GM12874 (cell line): ENCODE results near the gene DENND4B.

Source experiments
- TF ChIP-seq, protein P1 (sequence below): IDR thresholded peaks from 2 replicates; pipeline ENCODE4 v1.5.1; 2011; ENCODE audit warnings: low read depth, mild to moderate bottlenecking, control low read depth, low read length, moderate library complexity; ENCODE audit not compliant: insufficient read depth

DENND4B gene

DNA sequence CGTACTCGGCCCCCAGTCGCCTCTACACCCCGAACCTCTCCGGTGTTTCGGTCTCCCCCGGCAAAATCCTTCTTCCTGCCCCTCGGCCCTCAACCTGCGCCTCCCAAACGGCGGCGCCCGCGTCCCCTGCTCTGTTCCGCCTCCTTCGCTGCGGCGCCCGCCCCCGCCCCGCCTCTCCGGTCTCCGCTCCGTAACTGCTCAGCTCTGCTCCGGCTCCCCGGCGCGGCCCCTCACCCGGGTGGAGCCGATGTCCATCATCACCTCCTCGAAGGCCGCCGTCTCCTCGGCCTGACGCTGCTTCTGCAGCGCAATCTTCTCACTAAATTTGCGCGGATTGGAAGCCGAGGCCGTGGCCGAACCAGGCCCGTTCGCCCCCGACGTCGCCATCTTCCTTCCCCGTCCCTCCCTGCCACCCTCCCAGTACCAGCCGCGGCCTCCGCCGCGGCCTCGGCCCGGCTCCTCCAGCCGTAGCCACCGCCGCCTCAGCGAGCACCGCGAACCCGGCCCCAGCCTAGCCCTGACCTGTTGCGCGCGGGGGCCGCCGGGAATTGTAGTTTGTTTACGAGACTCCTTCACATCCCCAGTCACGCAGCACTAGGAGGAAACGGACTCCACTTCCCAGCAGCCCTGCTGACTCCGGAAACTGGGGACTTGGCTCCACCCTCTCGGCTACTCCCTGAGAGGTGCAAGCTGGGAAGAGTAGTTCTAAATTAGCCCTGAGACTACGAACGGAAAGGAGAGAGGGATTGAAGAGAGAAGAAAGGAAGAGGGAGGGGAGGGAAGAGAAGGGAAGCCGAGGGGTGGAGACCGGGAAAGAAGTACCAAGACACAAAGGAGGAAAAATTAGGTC is 11.8 kb upstream of the DENND4B start, which contains the start of gene CRTC2:
Gene CRTC2, minus strand, starts transcription at position 502 of the 850 bp plus-strand sequence. Its CDS starts 115 bp downstream, at position 387.
- TF ChIP-seq, protein P1, sequence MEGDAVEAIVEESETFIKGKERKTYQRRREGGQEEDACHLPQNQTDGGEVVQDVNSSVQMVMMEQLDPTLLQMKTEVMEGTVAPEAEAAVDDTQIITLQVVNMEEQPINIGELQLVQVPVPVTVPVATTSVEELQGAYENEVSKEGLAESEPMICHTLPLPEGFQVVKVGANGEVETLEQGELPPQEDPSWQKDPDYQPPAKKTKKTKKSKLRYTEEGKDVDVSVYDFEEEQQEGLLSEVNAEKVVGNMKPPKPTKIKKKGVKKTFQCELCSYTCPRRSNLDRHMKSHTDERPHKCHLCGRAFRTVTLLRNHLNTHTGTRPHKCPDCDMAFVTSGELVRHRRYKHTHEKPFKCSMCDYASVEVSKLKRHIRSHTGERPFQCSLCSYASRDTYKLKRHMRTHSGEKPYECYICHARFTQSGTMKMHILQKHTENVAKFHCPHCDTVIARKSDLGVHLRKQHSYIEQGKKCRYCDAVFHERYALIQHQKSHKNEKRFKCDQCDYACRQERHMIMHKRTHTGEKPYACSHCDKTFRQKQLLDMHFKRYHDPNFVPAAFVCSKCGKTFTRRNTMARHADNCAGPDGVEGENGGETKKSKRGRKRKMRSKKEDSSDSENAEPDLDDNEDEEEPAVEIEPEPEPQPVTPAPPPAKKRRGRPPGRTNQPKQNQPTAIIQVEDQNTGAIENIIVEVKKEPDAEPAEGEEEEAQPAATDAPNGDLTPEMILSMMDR = no peak

DNA sequence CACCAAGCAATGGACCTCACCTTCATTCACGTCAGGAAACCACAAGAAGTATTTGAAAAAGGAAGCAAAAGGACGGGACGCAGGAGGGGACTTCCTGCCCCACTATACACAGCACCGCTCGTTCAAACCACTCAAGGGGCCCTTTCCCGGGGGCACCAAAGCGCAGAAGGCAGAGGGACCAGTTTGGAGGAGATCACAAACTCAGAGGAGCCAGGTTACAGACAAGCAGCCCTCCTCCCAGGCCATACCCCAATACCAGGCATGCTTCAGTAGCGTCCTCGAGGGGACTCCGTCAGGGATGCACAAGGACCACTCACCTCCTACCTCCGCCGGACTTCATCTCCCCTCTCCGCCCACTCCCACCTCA is 11.2 kb upstream of the DENND4B start:
- TF ChIP-seq, protein P1 = no peak

DNA sequence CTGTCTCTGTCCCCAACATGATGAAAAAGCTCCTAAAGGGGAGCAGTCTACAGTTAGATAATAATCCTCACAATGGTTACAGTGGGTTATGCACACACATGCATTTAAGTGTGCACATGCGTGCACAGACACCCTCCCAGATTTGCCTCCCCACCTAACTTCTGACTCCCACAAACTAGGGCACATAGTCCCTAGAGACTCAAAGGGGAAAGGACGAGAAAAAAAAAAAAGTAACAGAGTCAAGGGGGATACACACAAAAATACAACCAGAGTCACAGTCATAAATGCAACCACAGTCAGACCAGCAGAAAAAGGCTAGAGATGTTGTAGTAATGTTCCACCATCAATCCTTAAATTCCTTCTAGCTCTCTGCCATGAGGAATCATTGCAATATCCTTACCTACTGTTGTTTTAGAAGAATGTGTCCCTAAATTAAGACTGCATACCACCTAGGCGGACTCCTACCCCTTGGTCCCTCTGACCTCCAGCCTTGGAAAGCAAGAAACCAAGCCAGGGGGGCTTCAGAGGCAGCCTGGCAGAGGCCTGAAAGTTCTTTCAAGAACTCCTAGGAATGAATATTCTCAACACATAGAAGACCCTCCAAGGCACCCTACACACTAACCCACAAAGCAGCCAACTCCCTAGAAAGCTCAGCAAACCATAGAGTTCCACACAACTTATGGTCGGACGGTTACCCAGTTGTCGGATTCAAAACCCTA is 10.6 kb upstream of the DENND4B start:
- TF ChIP-seq, protein P1 = no peak

DNA sequence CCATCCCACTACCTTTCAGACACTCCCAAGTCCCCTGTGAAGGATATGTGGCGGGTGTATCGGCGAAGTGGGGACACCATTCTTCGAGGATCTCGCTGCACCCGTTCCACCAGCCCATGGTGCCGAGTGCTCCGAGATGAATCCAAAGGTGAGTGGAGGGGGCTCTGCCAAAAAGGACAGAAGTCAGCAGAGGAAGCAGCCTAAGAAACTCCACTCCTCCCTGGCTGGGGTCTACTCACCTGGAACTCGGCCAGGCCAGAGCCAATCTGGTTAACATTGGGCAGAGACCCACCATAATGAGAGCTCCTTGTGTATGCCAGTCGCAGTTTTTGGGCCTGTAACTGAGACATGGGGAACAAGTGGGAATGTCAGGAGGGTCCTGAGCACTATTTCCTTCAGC is 8.3 kb upstream of the DENND4B start:
- TF ChIP-seq, protein P1 = no peak

DNA sequence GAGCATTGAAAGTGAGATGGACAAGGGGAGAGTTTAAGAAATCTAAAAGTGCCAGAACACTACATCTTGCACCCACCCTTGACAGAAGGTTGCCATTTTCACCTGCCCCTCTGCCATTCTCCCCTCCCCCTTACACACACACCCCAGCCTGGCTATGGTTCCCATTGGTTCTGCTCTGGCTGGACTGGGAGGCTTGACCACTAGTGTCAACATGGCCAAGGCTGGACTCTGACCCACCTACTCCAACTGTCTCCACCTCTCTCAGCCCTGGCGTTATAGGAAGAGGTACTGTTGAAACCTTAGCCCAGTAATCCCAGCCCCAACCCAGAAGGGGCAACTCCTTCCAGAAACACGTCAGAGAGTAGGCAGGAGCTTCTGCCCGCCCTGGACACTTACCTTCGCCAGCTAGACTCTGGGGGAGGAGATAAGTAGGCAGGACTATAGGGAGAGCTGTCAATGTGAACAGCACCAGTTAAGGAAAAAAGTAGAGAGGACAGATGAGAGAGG is 7.4 kb upstream of the DENND4B start:
- TF ChIP-seq, protein P1 = no peak

DNA sequence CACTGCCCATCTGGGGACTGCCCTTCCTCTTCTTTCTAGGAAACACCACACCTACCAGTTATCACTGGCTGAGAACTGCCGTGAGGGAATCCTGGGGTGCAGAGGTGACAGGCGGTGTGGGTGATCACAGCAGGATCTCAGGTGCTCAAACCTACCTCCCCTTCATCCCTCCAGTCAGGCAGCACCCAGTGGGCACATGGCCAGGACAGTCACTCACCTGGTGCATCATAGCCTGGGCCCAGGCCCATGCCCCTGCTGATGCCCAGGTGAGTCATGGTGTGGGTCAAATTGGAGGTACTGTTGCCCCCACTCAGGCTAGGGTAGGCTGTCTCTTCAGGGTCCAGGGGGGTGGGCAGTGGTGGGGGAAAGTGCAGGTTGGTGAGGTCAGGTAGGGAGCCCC is 5.3 kb upstream of the DENND4B start:
- TF ChIP-seq, protein P1 = no peak

DNA sequence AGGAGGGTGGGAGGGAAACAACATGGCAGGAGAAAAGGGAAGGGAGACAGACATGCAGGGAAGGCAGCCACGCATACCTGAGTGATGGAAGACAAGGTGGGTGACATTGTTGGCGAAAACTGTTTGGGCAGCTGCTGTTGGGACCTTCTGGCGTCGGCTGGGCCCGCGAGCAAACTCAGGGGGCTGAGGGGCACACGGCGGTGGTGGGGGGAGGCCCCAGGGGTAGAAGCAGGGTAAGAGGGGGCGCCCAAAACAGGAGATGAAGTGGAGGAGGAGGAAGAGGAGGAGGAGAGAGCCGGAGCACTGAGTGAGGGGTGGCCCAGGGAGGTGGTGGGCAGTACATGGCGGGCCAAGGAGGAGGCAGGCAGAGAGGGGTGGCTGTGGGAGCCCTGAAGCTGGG is 4.7 kb upstream of the DENND4B start:
- TF ChIP-seq, protein P1 = no peak
